Measurements from ENCODE around the gene EEFSEC.

Gene EEFSEC

GRCh38 chr3:128242818-128243601, 89.7 kb downstream of the EEFSEC start:
- no peak for DNase-seq (ENCODE audit: low read depth)

GRCh38 chr3:128243602-128244504, 90.6 kb downstream of the EEFSEC start:
- DNase-seq (ENCODE audit: low read depth): no peak

GRCh38 chr3:128245460-128245859, 92.2 kb downstream of the EEFSEC start:
- DNase-seq (ENCODE audit: low read depth): no peak

- no peak for DNase-seq (ENCODE audit: low read depth)
These were observed 94.6 kb downstream of the EEFSEC start for GRCh38 chr3:128247666-128248409.

GRCh38 chr3:128252083-128252482, 98.8 kb downstream of the EEFSEC start:
- no peak for DNase-seq (ENCODE audit: low read depth)

GRCh38 chr3:128253150-128253549, 99.9 kb downstream of the EEFSEC start:
- DNase-seq (ENCODE audit: low read depth): no peak

GRCh38 chr3:128254066-128254590, 100.8 kb downstream of the EEFSEC start:
- DNase-seq (ENCODE audit: low read depth): no peak

GRCh38 chr3:128254967-128255366, 101.7 kb downstream of the EEFSEC start:
- no peak for DNase-seq (ENCODE audit: low read depth)

- no peak for DNase-seq (ENCODE audit: low read depth)
These were observed 102.8 kb downstream of the EEFSEC start for GRCh38 chr3:128256131-128256530.

GRCh38 chr3:128257632-128258031, 104.4 kb downstream of the EEFSEC start:
- no peak for DNase-seq (ENCODE audit: low read depth)

GRCh38 chr3:128260275-128260674, 107.0 kb downstream of the EEFSEC start:
- no peak for DNase-seq (ENCODE audit: low read depth)

- DNase-seq (ENCODE audit: low read depth): no peak
These were observed 109.2 kb downstream of the EEFSEC start for GRCh38 chr3:128262457-128262856.

- no peak for DNase-seq (ENCODE audit: low read depth)
These were observed 109.8 kb downstream of the EEFSEC start for GRCh38 chr3:128263118-128263517.

- DNase-seq (ENCODE audit: low read depth): no peak
These were observed 110.7 kb downstream of the EEFSEC start for GRCh38 chr3:128263946-128264345.

GRCh38 chr3:128266453-128266852, 113.2 kb downstream of the EEFSEC start:
- DNase-seq (ENCODE audit: low read depth): no peak

GRCh38 chr3:128267541-128267940, 114.3 kb downstream of the EEFSEC start:
- DNase-seq (ENCODE audit: low read depth): no peak

GRCh38 chr3:128269006-128269775, 115.9 kb downstream of the EEFSEC start:
- DNase-seq (ENCODE audit: low read depth): no peak

GRCh38 chr3:128269796-128270195, 116.5 kb downstream of the EEFSEC start:
- no peak for DNase-seq (ENCODE audit: low read depth)

GRCh38 chr3:128270559-128271492, 117.5 kb downstream of the EEFSEC start:
- peak; percentile 56 for DNase-seq (ENCODE audit: low read depth)

Data from amniotic epithelial cell (primary cell).